HCT116 (cell line): ENCODE data around the gene ACKR1.

Experiments
- EZH2 ChIP-seq: fragments of 200-600 bp; sonication (generic); IDR thresholded peaks from 2 replicates; pipeline ENCODE4 v1.6.1; 2017; ENCODE audit warnings: antibody characterized with exemption, mixed run types
- YY1 ChIP-seq: IDR thresholded peaks from 2 replicates; pipeline ENCODE4 v1.6.1; 2011; ENCODE audit warnings: low read length, low read depth, moderate library complexity, mild to moderate bottlenecking; ENCODE audit not compliant: insufficient replicate concordance; ENCODE audit errors: extremely low read depth
- TF ChIP-seq, protein P1 (sequence below), 3 experiments: fragments of 200-600 bp in 1 of 3; sonication (generic) in 1 of 3; IDR thresholded peaks in 2 of 3; conservative IDR thresholded peaks in 1 of 3; 2 replicates each; pipeline ENCODE4 v1.5.1; 2012 to 2017; ENCODE audit warnings: low read depth in 2 of 3, low read length in 2 of 3, antibody characterized with exemption in 1 of 3, borderline replicate concordance in 1 of 3, control low read depth in 1 of 3, mild to moderate bottlenecking in 1 of 3, mixed read lengths in 1 of 3, mixed run types in 1 of 3, moderate library complexity in 1 of 3; ENCODE audit not compliant: insufficient read depth in 1 of 3

DNA sequence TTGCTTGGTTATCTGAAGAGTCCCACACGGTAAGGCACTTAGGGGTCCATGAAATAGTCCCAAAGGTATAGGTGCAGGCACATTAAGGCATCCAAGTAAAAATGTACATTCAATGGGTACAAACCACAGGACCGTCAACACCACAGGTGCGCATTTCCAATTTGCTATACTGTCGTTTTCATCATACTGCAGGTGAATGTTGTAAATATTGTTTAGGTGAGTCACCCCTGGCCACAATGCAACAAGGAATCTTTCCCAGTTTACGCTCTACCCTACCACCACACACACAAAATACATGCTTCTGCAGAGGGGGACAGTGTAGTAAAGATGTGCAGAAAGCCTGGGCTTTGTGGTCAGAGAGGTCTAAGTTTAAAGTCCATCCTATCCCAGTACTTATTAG, 19.6 kb upstream of the ACKR1 start:
- TF ChIP-seq EZH2: no peak
- TF ChIP-seq, protein P1, sequence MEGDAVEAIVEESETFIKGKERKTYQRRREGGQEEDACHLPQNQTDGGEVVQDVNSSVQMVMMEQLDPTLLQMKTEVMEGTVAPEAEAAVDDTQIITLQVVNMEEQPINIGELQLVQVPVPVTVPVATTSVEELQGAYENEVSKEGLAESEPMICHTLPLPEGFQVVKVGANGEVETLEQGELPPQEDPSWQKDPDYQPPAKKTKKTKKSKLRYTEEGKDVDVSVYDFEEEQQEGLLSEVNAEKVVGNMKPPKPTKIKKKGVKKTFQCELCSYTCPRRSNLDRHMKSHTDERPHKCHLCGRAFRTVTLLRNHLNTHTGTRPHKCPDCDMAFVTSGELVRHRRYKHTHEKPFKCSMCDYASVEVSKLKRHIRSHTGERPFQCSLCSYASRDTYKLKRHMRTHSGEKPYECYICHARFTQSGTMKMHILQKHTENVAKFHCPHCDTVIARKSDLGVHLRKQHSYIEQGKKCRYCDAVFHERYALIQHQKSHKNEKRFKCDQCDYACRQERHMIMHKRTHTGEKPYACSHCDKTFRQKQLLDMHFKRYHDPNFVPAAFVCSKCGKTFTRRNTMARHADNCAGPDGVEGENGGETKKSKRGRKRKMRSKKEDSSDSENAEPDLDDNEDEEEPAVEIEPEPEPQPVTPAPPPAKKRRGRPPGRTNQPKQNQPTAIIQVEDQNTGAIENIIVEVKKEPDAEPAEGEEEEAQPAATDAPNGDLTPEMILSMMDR (IDR thresholded peaks at IDR 0.05 in 2 of 3, conservative IDR thresholded peaks at IDR 0.05 in 1 of 3; ENCODE audit: borderline replicate concordance in 1 of 3, insufficient read depth in 1 of 3, low read depth in 2 of 3, low read length in 2 of 3): no peak
- TF ChIP-seq YY1: no peak
